ENCODE results near the gene HOXA5.

DNA sequence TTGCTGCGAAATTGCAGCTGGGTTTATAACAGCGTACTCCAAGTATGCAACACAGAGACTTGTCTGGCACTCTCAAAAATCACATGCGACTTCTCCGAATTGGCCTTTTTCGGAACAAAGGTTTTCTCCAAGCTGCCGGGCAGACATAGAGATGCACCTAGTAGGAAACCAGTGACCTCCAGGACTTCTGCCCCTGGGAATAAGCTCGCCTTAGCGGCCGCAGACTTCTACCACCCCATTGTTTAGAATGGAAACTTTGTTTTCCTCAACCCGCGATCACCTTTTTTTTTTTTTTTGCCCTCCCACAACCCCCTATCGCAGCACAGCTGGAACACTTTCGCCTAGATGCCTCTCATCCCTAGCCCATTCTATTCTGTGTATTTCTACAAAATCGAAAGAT is 35.5 kb upstream of the HOXA5 start:
- TF ChIP-seq, protein P1, sequence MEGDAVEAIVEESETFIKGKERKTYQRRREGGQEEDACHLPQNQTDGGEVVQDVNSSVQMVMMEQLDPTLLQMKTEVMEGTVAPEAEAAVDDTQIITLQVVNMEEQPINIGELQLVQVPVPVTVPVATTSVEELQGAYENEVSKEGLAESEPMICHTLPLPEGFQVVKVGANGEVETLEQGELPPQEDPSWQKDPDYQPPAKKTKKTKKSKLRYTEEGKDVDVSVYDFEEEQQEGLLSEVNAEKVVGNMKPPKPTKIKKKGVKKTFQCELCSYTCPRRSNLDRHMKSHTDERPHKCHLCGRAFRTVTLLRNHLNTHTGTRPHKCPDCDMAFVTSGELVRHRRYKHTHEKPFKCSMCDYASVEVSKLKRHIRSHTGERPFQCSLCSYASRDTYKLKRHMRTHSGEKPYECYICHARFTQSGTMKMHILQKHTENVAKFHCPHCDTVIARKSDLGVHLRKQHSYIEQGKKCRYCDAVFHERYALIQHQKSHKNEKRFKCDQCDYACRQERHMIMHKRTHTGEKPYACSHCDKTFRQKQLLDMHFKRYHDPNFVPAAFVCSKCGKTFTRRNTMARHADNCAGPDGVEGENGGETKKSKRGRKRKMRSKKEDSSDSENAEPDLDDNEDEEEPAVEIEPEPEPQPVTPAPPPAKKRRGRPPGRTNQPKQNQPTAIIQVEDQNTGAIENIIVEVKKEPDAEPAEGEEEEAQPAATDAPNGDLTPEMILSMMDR (conservative IDR thresholded peaks at IDR 0.05; ENCODE audit: low read length), result no peak
- TF ChIP-seq EZH2phosphoT487 (IDR thresholded peaks at IDR 0.05; ENCODE audit: borderline replicate concordance, low read depth, low read length), result no peak

Data from OCI-LY7 (cell line).